ENCODE data around the gene WFDC10A. TPM values are rescaled to one million over a fixed set of nuclear protein-coding genes. Genes with fewer than 3 reads are reported as not detected.

The WFDC10A gene
- total RNA-seq, 6 experiments from 2014 or later, result not detected

- no peak overlapping the region for H3K4me3 Mint-ChIP-seq
- no peak for DNase-seq
- H3K36me3 Mint-ChIP-seq (ENCODE audit: low read depth), result no peaks in the 10 kb centered on the region
- no peaks in the 10 kb centered on the region for H3K9me3 Mint-ChIP-seq
- H3K4me1 Mint-ChIP-seq (ENCODE audit: low read depth), result no peaks in the 10 kb centered on the region
- TF ChIP-seq CTCF (IDR thresholded peaks at IDR 0.05), result no peak
- H3K27me3 Mint-ChIP-seq (ENCODE audit: insufficient read depth), result peaks cover 17% of the 10 kb centered on the region
- H3K27ac Mint-ChIP-seq, result no peak overlapping the region
These were observed 39.8 kb upstream of the WFDC10A start for GRCh38 chr20:45589725-45590124.

DNA sequence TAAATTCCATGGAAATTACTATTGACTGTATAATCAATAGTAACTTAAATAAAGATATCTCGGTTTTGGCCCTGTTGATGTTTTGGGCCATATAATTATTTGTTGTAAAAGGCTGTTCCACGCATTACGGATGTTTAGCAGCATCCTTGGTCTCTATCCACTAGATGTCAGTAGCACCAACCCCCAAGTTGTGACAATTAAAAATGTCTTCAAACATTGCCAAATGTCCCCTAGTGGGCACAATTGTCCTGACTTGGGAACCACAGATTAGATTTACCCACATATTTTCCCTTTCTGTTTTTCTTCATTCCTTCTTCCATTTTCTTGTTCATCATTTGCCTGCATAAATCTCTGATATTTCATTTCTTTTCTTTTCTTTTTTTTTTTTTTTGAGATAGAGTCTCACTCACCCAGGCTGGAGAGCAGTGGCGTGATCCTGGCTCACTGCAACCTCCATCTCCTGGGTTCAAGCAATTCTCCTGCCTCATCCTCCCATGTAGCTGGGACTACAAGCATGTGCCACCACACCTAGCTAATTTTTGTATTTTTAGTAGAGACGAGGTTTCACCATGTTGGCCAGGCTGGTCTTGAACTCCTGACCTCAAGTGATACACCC lies 36.9 kb upstream of the WFDC10A start:
- Mint-ChIP-seq H3K4me3 (no peak overlapping the region), H3K36me3 (ENCODE audit: low read depth) (no peaks in the 10 kb centered on the region), H3K9me3 (no peaks in the 10 kb centered on the region), H3K4me1 (ENCODE audit: low read depth) (no peaks in the 10 kb centered on the region), H3K27me3 (ENCODE audit: insufficient read depth) (peaks cover 11% of the 10 kb centered on the region; the same call in 1 of the 2 replicates), H3K27ac (no peak overlapping the region)
- peak; percentile 82 for TF ChIP-seq CTCF (IDR thresholded peaks at IDR 0.05)
- DNase-seq, result peak; percentile 66

DNA sequence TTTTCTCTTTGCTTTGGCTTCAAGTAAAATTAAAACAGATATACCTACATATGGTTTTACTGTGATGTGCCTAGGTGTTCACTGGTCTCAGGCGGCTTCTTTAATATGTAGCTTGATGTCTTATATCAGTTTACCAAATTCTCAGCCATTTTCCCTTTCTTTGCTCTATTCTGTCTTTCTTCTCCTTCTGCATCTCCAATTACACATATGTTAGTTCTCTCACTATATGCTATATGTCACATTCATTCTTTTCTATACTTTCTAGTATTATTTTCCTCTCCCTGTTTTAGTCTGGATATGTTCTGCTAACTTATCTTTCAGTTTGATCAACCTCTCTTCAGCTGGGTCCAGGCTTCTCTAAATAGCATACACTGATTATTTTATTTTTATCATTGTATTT lies 36.0 kb upstream of the WFDC10A start:
- no peaks in the 10 kb centered on the region for H3K36me3 Mint-ChIP-seq (ENCODE audit: low read depth)
- H3K27ac Mint-ChIP-seq, result no peak overlapping the region
- no peaks in the 10 kb centered on the region for H3K9me3 Mint-ChIP-seq
- no peak for TF ChIP-seq CTCF (IDR thresholded peaks at IDR 0.05)
- peaks cover 6% of the 10 kb centered on the region for H3K27me3 Mint-ChIP-seq (ENCODE audit: insufficient read depth)
- no peak for DNase-seq
- no peak overlapping the region for H3K4me3 Mint-ChIP-seq
- H3K4me1 Mint-ChIP-seq (ENCODE audit: low read depth), result no peaks in the 10 kb centered on the region

GRCh38 chr20:45595235-45595634 lies 34.3 kb upstream of the WFDC10A start:
- no peak overlapping the region for H3K4me3 Mint-ChIP-seq
- H3K27me3 Mint-ChIP-seq (ENCODE audit: insufficient read depth), result peaks cover 2% of the 10 kb centered on the region
- TF ChIP-seq CTCF (IDR thresholded peaks at IDR 0.05), result no peak
- H3K9me3 Mint-ChIP-seq, result no peaks in the 10 kb centered on the region
- H3K4me1 Mint-ChIP-seq (ENCODE audit: low read depth), result no peaks in the 10 kb centered on the region
- H3K36me3 Mint-ChIP-seq (ENCODE audit: low read depth), result no peaks in the 10 kb centered on the region
- no peak overlapping the region for H3K27ac Mint-ChIP-seq
- DNase-seq, result no peak

DNA sequence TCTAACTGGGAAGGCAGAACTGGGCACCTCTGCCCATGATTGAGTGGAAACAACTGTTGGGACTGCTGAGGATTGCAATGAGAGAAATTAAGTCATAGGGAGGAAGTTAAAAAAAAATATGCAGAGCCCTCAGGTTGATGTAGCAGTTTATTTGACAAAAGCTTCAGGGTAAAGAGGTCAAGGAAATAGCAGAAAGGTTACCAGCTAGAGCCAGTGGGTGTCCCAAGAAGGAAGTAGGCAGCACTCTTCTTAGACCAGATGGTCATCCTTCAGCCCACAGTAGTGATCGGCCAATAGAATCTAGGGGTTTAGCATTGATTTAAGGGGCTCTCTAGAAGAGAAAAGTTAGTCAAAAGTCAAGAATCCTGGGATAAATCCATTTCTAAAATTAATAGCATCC lies 21.7 kb upstream of the WFDC10A start:
- no peak for DNase-seq
- peaks cover 11% of the 10 kb centered on the region for H3K36me3 Mint-ChIP-seq (ENCODE audit: low read depth)
- H3K27ac Mint-ChIP-seq, result no peak overlapping the region
- no peak overlapping the region for H3K4me3 Mint-ChIP-seq
- H3K4me1 Mint-ChIP-seq (ENCODE audit: low read depth), result peaks cover 14% of the 10 kb centered on the region
- peaks cover 17% of the 10 kb centered on the region for H3K9me3 Mint-ChIP-seq
- TF ChIP-seq CTCF (IDR thresholded peaks at IDR 0.05), result no peak
- peaks cover 2% of the 10 kb centered on the region for H3K27me3 Mint-ChIP-seq (ENCODE audit: insufficient read depth)

Data from HFFc6 (cell line).